Keratinocyte (primary cell): Measurements from ENCODE around the gene PTPRT. TPM values are rescaled to one million over a fixed set of nuclear protein-coding genes. Genes with fewer than 3 reads are reported as not detected.

Source experiments
- DNase-seq: peaks from one replicate; pipeline ENCODE4 v3.0.0-alpha.2; 2011; ENCODE audit warnings: low read depth, missing footprints, low spot score
- FAIRE-seq: peaks from 2 replicates; lab custom pipeline; 2011; peaks lifted over from hg19 to GRCh38; lab: Jason Lieb, UNC
- H2AFZ ChIP-seq: 2 replicates; pipeline ENCODE4 v1.6.0; 2012; ENCODE audit warnings: low read length, control low read depth, inconsistent platforms; ENCODE audit not compliant: control insufficient read depth
- H3K27ac ChIP-seq: 2 replicates; pipeline ENCODE4 v1.5.1; 2011; ENCODE audit warnings: low read length; ENCODE audit not compliant: control insufficient read depth, insufficient read depth
- H3K27me3 ChIP-seq: 3 replicates; pipeline ENCODE4 v1.6.0; 2011; ENCODE audit warnings: low read length; ENCODE audit not compliant: control insufficient read depth, insufficient read depth; ENCODE audit errors: extremely low read depth
- H3K36me3 ChIP-seq, 2 experiments: 2 replicates in 1 of 2; 3 replicates in 1 of 2; pipeline ENCODE4 v1.5.1; 2011; ENCODE audit warnings: low read length in 2 of 2, mild to moderate bottlenecking in 1 of 2; ENCODE audit not compliant: control insufficient read depth in 2 of 2, insufficient read depth in 2 of 2; ENCODE audit errors: extremely low read depth in 1 of 2
- H3K4me1 ChIP-seq: 3 replicates; pipeline ENCODE4 v1.5.1; 2011; ENCODE audit warnings: low read length; ENCODE audit not compliant: control insufficient read depth, insufficient read depth; ENCODE audit errors: extremely low read depth
- H3K4me2 ChIP-seq: 3 replicates; pipeline ENCODE4 v1.6.0; 2011; ENCODE audit warnings: low read depth, low read length; ENCODE audit not compliant: control insufficient read depth, insufficient read depth; ENCODE audit errors: extremely low read depth
- H3K4me3 ChIP-seq, 3 experiments: fragments of 200-600 bp in 1 of 3; sonication (generic) in 1 of 3; 2 replicates in 2 of 3; 3 replicates in 1 of 3; pipeline ENCODE4 v1.5.1; 2011 to 2016; ENCODE audit warnings: low read length in 3 of 3, mild to moderate bottlenecking in 3 of 3, control low read depth in 2 of 3, inconsistent platforms in 1 of 3, low read depth in 1 of 3, mixed read lengths in 1 of 3, mixed run types in 1 of 3, moderate library complexity in 1 of 3; ENCODE audit not compliant: control insufficient read depth in 2 of 3, insufficient read depth in 2 of 3; ENCODE audit errors: extremely low read depth in 1 of 3
- H3K79me2 ChIP-seq: 2 replicates; pipeline ENCODE4 v1.6.0; 2012; ENCODE audit warnings: low read length; ENCODE audit not compliant: control insufficient read depth, insufficient read depth
- H3K9ac ChIP-seq: 3 replicates; pipeline ENCODE4 v1.6.0; 2011; ENCODE audit warnings: low read length; ENCODE audit not compliant: control insufficient read depth, insufficient read depth; ENCODE audit errors: extremely low read depth
- H3K9me1 ChIP-seq: 3 replicates; pipeline ENCODE4 v1.6.0; 2011; ENCODE audit warnings: low read length; ENCODE audit not compliant: control insufficient read depth, insufficient read depth; ENCODE audit errors: extremely low read depth
- H3K9me3 ChIP-seq: 2 replicates; pipeline ENCODE4 v1.5.1; 2012; ENCODE audit warnings: low read depth, low read length; ENCODE audit not compliant: control insufficient read depth
- H4K20me1 ChIP-seq: 3 replicates; pipeline ENCODE4 v1.6.0; 2011; ENCODE audit warnings: low read length; ENCODE audit not compliant: control insufficient read depth, insufficient read depth; ENCODE audit errors: extremely low read depth
- EZH2 ChIP-seq: IDR thresholded peaks from one replicate; pipeline ENCODE4 v1.6.1; 2012; ENCODE audit warnings: inconsistent platforms, mild to moderate bottlenecking, low read length, moderate library complexity
- dilution Hi-C: fragments of 300-500 bp; cut with MboI; formaldehyde crosslinking; loops from one replicate; pipeline ENCODE4 v1.7.0; 2020; ENCODE audit warnings: low sequenced_read_pairs; ENCODE audit not compliant: extremely low pct_ligation_motif_present
- polyA plus RNA-seq, 5 experiments: library from polyadenylated mRNA; depleted of rRNA in 3 of 5; stranded (reverse) in 3 of 5; stranded (forward) in 1 of 5; unstranded in 1 of 5; fragments of >200 nt; gene quantifications; 1 replicate in 1 of 5; 2 replicates in 3 of 5; 3 replicates in 1 of 5; pipeline versions ENCODE4 v1.2.1 to v1.2.3, GENCODE V29; 2011 to 2012; ENCODE audit warnings: missing spikeins in 2 of 5, low read depth in 1 of 5, low replicate concordance in 1 of 5
- TF ChIP-seq, protein P1 (sequence below), 3 experiments: IDR thresholded peaks in 1 of 3; conservative IDR thresholded peaks in 1 of 3; optimal IDR thresholded peaks in 1 of 3; 2 replicates in 2 of 3; 3 replicates in 1 of 3; pipeline versions ENCODE3 to v1.5.1; 2011; ENCODE audit warnings: low read length in 3 of 3, mild to moderate bottlenecking in 3 of 3, moderate library complexity in 2 of 3, control low read depth in 1 of 3, inconsistent platforms in 1 of 3; ENCODE audit not compliant: insufficient read depth in 2 of 3; ENCODE audit errors: extremely low read depth in 1 of 3

The PTPRT gene
- polyA plus RNA-seq, 1 donor (not counting 4 experiments of a cell fraction or from before 2014, with no cell fraction given): not detected

DNA sequence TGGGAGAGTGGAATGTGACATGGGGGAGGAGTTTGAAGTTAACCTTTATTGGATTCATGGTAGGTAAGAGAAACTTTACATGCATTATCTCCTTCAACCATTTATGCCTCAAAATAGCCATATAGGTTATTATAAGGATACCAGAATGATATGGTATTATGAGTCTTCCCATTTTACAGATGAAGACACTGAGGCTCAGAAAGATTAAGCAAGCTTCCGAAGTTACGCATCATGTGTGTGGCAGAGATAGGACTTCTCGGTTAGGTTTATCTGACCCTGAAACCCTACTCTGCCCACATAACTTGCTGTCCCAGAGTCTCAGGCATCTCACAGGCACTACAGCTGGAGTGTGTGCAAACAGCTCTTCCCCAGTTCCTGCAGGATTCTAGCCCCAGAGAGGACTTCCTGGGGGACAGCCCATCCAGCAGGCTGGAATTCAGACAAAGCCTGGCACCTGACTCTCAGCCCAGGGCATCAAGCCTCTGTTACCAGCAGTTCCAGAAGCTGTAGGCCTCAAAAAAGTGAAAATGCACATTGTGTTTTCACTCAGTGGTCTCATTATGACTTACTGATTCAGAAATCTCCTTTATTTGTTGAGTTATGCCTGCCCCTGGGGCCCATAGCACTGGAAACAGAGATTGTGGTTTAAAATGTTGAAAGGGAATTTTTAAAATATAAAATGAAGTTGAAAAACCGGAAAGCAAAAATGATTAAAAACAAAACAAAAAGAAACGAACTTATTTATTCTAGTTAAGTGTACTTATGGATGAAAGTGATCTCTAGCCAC is 1058.7 kb downstream of the PTPRT start:
- TF ChIP-seq EZH2: no peak
- TF ChIP-seq, protein P1, sequence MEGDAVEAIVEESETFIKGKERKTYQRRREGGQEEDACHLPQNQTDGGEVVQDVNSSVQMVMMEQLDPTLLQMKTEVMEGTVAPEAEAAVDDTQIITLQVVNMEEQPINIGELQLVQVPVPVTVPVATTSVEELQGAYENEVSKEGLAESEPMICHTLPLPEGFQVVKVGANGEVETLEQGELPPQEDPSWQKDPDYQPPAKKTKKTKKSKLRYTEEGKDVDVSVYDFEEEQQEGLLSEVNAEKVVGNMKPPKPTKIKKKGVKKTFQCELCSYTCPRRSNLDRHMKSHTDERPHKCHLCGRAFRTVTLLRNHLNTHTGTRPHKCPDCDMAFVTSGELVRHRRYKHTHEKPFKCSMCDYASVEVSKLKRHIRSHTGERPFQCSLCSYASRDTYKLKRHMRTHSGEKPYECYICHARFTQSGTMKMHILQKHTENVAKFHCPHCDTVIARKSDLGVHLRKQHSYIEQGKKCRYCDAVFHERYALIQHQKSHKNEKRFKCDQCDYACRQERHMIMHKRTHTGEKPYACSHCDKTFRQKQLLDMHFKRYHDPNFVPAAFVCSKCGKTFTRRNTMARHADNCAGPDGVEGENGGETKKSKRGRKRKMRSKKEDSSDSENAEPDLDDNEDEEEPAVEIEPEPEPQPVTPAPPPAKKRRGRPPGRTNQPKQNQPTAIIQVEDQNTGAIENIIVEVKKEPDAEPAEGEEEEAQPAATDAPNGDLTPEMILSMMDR (optimal IDR thresholded peaks at IDR 0.05 in 1 of 3, IDR thresholded peaks at IDR 0.05 in 1 of 3, conservative IDR thresholded peaks at IDR 0.05 in 1 of 3; ENCODE audit: extremely low read depth in 1 of 3, insufficient read depth in 2 of 3, low read length in 3 of 3): no peak
- dilution Hi-C loops: no loop called here
- DNase-seq (no peak), FAIRE-seq (no peak)
- Histone ChIP-seq H3K79me2 (no peaks in the 10 kb centered on the region), H3K4me1 (no peaks in the 10 kb centered on the region), H3K9me1 (no peaks in the 10 kb centered on the region), H3K27me3 (no peaks in the 10 kb centered on the region), H3K36me3 (no peaks in the 10 kb centered on the region), H3K9ac (no peak overlapping the region), H4K20me1 (no peaks in the 10 kb centered on the region), H3K9me3 (no peaks in the 10 kb centered on the region), H3K4me3 (no peak overlapping the region), H3K4me2 (no peak overlapping the region), H3K27ac (no peak overlapping the region), H2AFZ (no peak overlapping the region)

DNA sequence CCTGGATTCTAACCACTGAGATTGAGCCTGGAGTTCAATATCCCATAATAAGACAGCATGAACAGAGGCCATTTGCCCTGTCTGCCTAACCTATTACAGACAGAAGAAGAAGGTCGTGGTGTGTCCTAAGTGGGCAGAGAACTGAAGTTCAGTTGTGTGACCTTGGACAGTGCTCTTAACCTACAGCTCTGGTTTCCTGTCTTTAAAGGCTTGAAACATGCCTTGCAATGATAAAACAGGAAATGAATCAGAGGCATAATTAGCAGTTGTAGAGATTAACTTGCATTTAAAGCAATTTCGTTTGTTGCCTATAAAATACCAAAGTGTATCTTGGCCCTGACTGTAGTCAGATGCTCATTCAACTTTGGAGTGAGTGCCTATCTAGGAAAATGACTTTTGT is 1064.3 kb downstream of the PTPRT start:
- dilution Hi-C loops: no loop called here
- no peaks in the 10 kb centered on the region for H3K9me3 ChIP-seq
- no peaks in the 10 kb centered on the region for H3K9me1 ChIP-seq
- H3K4me1 ChIP-seq: no peaks in the 10 kb centered on the region
- H3K36me3 ChIP-seq: no peaks in the 10 kb centered on the region
- DNase-seq: no peak
- no peaks in the 10 kb centered on the region for H4K20me1 ChIP-seq
- no peak overlapping the region for H2AFZ ChIP-seq
- no peak overlapping the region for H3K27ac ChIP-seq
- no peak for TF ChIP-seq EZH2
- TF ChIP-seq, protein P1 (optimal IDR thresholded peaks at IDR 0.05 in 1 of 3, IDR thresholded peaks at IDR 0.05 in 1 of 3, conservative IDR thresholded peaks at IDR 0.05 in 1 of 3; ENCODE audit: extremely low read depth in 1 of 3, insufficient read depth in 2 of 3, low read length in 3 of 3): no peak
- H3K27me3 ChIP-seq: no peaks in the 10 kb centered on the region
- no peak for FAIRE-seq
- no peak overlapping the region for H3K4me3 ChIP-seq
- H3K79me2 ChIP-seq: no peaks in the 10 kb centered on the region
- no peak overlapping the region for H3K9ac ChIP-seq
- no peak overlapping the region for H3K4me2 ChIP-seq
